ENCODE results near the gene SIK3.

DNA sequence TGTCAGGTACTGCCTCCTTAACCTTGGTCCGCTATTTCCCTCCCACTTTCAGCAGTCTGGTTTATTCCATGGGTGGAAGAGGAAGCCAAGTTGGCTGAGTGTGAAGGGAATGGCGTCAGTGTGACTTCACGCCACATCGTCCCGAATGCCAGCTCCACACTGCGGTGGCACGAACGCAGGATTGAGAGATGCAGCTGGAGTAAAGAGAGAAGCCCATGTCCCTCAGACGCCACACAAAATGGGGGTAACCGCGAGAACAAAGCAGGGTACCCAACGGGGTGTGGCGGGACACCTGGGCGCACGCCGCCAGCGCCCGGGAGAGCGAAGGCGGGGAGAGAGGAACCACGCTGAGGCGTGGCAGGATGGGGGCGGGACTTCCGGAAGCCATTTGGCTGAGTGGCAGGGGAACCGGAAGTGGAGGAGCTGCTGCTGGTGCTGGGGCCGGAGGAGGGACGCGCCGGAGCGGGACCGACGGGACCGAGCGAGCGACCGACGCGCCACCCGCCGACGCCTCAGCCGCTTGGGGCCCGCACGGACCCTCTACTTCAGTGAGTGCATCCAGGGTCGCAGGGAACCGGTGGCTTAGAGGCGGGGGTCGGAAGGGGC lies 45.7 kb upstream of the SIK3 start, which contains the start of gene PAFAH1B2:
- TF ChIP-seq, protein P1, sequence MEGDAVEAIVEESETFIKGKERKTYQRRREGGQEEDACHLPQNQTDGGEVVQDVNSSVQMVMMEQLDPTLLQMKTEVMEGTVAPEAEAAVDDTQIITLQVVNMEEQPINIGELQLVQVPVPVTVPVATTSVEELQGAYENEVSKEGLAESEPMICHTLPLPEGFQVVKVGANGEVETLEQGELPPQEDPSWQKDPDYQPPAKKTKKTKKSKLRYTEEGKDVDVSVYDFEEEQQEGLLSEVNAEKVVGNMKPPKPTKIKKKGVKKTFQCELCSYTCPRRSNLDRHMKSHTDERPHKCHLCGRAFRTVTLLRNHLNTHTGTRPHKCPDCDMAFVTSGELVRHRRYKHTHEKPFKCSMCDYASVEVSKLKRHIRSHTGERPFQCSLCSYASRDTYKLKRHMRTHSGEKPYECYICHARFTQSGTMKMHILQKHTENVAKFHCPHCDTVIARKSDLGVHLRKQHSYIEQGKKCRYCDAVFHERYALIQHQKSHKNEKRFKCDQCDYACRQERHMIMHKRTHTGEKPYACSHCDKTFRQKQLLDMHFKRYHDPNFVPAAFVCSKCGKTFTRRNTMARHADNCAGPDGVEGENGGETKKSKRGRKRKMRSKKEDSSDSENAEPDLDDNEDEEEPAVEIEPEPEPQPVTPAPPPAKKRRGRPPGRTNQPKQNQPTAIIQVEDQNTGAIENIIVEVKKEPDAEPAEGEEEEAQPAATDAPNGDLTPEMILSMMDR (IDR thresholded peaks at IDR 0.05; ENCODE audit: low read depth, low read length): no peak
- TF ChIP-seq POLR2A (IDR thresholded peaks at IDR 0.05; ENCODE audit: extremely low read depth, insufficient read length): peak; percentile 97
- TF ChIP-seq, protein P2, sequence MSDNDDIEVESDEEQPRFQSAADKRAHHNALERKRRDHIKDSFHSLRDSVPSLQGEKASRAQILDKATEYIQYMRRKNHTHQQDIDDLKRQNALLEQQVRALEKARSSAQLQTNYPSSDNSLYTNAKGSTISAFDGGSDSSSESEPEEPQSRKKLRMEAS (IDR thresholded peaks at IDR 0.05; ENCODE audit: low read depth, low read length): peak; percentile 91
